GM19099 (cell line): ENCODE data around the gene XXYLT1.

Experiments
- POLR2A ChIP-seq: IDR thresholded peaks from 3 replicates; pipeline ENCODE4 v1.6.1; 2011; ENCODE audit warnings: low read depth; ENCODE audit not compliant: insufficient read length; ENCODE audit errors: extremely low read depth

XXYLT1 gene

DNA sequence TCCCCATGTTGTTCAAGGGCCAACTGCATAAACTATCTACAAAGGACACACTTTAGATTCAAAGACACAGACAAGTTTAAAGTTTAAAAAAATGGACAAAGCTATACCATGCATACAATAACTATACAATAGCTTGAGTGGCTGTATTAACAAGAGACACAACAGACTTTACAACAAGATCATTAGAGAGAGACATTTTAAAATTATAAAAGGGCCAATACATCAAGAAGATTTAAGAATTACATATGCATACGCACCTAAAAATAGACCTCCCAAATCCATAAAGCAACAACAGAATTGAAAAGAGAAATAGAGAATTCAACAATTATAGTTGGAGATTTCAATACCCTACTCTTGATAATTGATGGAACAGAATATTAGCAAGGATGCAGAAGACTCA lies 79.4 kb downstream of the XXYLT1 start:
- TF ChIP-seq POLR2A: no peak

- no peak for TF ChIP-seq POLR2A
Measured at GRCh38 chr3:195189821-195190220, 81.1 kb downstream of the XXYLT1 start.

DNA sequence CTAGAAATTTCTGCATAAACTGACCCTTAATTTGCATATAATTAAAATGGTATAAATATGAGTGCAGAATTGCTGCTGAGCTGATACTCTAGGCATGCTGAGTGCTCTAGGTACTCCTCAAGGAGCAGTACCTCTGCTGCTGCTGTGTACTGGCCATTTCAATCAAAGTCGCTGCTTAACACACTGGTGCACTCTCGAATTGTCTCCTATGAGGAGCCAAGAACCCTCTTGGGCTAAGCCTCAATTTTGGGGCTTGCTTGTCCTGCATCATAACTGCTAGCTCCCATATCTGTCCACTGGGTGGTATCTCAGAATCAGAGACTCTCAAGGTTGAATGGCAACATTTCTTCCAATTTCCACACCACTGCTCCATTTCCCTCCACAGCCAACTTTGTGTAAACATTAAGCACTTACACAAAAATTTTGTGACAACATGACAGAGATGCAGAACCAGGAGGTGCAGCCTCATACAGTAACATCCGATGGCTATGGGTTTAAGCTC lies 82.5 kb downstream of the XXYLT1 start:
- TF ChIP-seq POLR2A: no peak

- no peak for TF ChIP-seq POLR2A
Measured at GRCh38 chr3:195187609-195188425, 83.1 kb downstream of the XXYLT1 start.

DNA sequence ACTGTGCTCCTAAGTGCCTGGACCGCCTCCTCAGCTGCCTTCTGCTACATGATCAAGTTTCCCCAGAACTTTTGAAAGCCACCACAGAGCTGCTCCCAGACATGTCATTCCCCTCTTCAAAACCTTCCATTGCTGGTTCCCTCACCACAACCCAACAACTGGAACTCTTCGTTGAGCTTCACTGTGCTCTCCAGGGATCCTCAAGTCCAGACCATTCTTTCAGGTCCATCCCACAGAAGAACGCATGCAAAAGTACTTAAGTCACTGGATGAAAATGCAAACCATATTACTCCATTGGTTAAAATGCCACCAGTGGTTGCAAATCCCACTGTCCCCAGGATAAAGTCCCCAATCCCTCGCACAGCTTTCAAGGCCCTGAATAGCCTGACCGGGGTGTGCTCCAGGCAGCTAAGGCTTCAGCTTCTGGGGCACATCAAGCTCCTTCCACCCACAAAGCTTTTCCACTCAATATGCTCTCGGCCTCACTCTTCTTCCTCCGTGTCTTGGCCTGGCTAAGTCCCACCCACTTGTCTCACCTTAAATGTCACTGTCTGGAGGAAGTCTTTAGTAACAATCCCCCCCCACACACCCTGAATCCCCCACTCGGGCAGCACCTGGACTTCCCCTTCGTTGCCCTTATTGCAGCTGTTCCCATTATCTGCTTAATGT lies 84.8 kb downstream of the XXYLT1 start:
- no peak for TF ChIP-seq POLR2A

- no peak for TF ChIP-seq POLR2A
Measured at GRCh38 chr3:195185583-195185982, 85.4 kb downstream of the XXYLT1 start.

- no peak for TF ChIP-seq POLR2A
Measured at GRCh38 chr3:195184716-195185421, 86.1 kb downstream of the XXYLT1 start.

DNA sequence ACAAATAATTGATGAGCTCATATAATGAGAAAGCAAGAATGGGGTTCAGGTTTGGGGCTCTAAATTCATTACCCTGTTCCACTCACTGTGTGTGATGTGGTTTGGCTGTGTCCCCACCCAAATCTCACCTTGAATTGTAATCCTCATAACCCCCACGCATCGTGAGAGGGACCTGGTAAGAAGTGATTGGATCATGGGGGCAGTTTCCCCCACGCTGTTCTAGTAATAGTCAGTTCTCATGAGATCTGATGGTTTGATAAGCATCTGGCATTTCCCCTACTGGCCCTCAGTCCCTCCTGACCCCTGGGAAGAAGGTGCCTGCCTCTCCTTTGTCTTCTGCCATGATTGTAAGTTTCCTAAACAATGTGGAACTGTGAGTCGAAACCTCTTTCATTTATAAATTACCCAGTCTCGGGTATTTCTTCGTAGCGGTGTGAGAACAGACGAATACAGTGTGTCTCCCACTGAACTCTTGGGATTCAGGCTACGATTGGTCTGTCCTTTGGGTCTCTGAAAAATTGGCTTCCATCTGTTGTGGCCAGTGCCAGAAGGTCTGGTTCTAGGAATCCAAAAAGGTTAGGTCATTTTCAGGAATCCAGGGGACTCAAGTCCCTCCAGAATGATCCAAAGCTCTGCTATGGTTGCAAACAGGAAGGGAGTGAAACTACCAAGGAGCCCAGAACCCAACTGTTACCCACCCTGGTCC lies 87.7 kb downstream of the XXYLT1 start:
- no peak for TF ChIP-seq POLR2A

DNA sequence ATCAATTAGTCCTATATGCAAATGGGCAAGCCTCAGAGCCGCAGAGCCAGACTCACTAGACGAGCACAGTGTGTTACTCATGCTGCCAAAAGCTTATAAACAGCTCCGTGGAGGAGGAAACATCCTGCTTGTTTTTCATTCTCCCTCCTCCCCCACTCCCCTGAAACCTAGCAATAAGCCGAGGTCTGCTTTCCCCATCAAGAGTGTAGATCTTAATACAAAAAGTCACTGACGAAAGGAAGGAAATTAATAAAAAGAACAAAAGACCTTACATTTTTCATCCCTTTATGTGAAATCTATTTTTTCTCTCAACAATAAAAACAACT lies 88.5 kb downstream of the XXYLT1 start:
- no peak for TF ChIP-seq POLR2A

GRCh38 chr3:195181741-195182469 lies 89.1 kb downstream of the XXYLT1 start:
- TF ChIP-seq POLR2A: no peak

DNA sequence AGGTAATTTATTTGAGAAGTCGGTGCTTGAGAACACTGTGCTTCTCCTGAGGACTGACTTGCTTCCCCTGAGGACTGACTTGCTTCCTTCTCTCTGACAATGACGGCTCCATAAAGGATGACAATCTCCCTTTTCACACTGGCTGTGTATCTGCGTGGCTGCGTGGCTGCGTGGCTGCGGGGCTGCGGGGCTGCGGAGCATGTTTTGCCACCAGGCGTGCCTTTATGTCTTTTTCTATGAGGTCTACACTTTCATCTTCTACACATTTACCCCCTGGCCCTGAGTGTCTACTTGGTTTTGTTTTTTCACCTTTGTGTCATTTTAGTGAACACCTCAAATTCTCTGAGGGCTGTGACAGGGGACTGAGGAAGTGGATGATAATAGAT lies 89.9 kb downstream of the XXYLT1 start:
- TF ChIP-seq POLR2A: no peak

GRCh38 chr3:195180490-195181112 lies 90.4 kb downstream of the XXYLT1 start:
- TF ChIP-seq POLR2A: no peak

DNA sequence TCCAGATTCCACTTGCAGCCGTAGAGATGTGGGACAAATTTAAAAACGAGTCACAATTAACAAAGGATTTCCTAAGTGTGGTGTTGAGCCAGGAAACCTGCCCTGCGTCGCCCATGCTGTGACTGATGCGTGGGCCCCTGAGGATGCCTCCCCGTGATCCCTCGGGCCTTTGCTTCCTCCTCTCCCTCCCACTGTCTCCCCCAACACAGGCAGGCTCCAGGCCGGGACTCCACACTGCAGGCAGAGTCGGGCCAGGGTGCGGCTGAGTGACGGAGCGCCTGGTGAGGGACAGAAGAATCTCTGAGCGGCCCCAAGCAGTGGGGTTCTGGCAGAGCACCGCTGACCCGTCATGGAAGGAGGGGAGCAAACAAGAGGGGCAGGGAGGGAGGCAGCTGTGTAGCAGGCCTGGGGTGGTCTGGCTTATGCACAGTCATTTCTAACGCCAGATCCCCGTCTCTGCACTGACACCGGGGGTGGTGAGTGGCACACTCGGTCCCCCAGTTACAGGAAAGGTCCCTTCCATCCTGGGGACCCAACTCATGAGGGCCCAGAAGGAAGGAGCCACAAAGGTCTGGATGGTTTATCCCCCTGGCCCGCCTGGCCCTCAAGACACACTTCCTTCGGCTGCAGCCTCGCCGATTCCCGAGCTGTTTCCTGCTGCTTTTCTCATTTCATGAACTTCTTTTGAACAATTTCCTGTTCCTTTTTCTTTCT lies 91.0 kb downstream of the XXYLT1 start:
- no peak for TF ChIP-seq POLR2A

DNA sequence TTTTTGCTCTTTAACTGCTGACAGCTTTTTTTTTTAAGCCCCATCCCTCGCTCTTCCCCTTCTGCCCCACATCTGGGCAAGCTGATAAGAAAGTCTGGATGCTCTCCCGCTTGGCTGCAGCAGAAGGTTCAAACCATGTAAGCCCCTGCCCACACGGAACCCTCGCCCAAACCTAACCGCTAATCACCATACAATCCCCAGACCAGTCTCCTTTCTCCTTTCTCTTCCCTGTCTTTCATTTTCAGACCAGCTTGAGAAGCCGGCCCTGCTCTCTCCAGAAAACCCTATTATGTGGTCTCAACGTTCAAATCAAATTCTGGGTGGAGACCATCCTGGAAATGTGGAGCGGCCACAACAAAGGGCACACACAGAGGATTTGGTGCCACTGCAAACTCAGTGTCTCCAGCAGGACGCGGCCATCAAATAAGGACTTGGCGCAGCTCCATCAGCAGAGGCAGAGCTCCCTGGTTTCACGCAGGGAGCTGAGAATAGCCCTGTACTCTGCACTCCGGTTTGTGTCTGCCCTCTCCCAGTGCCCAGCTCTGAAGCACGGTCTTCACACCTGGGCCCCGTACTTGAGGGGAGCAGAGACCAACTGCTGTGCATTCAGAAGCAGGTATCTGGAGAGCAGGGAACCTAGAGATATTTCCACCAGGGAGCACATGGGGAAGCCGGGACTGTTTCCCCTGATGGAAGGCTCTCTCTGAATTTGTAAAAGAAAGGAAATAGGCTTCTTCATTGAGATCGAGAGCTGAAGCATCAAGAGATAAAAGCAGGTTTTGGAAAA lies 92.6 kb downstream of the XXYLT1 start:
- TF ChIP-seq POLR2A: no peak
